ENCODE data around the gene RAB5A. TPM values are rescaled to one million over a fixed set of nuclear protein-coding genes. Genes with fewer than 3 reads are reported as not detected.
"Not testable (repeated sequence)": the region's sequence is repeated elsewhere in the genome, so short reads cannot be mapped to it uniquely, and the experiment has no call there.

Gene RAB5A
- total and polyA plus RNA-seq, 2 donors, result 35.9 to 104 TPM

DNA sequence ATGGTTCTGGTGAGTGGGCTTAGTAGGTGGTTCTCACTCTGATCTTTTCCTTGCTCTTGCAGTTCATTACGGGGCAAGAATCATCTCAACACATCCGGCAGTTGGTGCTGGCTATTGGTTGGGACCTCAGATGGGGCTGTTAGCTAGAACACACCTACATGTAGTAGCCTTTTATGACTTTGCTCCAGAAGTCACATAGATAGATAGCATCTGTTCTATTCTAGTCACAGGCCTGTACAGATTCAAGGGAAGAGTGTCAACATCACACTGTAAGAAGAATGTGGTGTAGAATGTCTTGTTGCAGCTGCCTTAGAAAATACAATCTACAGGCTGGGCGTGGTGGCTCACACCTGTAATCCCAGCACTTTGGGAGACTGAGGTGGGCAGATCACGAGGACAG is 15.1 kb downstream of the RAB5A start:
- H3K27ac ChIP-seq (ENCODE audit: low read depth), result no peak overlapping the region

DNA sequence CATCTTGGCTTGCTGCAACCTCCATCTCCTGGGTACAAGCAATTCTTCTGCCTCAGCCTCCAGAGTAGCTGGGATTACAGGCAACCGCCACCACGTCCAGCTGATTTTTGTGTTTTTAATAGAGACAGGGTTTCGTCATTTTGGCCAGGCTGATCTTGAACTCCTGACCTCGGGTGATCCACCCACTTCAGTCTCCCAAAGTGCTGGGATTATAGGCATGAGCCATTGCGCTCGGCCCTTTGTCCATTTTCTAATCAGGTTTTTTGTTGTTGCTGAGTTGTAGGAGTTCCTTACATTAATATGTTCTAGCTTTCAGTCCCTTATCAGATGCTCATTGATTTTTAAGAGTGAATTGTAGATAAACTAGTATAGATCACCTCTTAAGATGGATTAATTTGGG is 20.3 kb downstream of the RAB5A start:
- WGBS, result 88% methylated on average over 6 of the region's 6 CpGs
- no peak overlapping the region for H3K27ac ChIP-seq (ENCODE audit: low read depth)
- no peak overlapping the region for H3K4me3 ChIP-seq (ENCODE audit: low read depth, low read length)
- no peaks in the 10 kb centered on the region for H3K4me1 ChIP-seq (ENCODE audit: insufficient read depth)
- DNase-seq (ENCODE audit: extremely low spot score), result no peak
- H3K36me3 ChIP-seq (ENCODE audit: insufficient read depth), result no peaks in the 10 kb centered on the region

More for the DNA sequence above, 15.1 kb downstream of the RAB5A start:
- Histone ChIP-seq H3K4me3 (ENCODE audit: low read depth, low read length) (no peak overlapping the region), H3K4me1 (ENCODE audit: insufficient read depth) (no peaks in the 10 kb centered on the region), H3K36me3 (ENCODE audit: insufficient read depth) (no peaks in the 10 kb centered on the region)
- 92% methylated on average over 4 of the region's 4 CpGs for WGBS
- DNase-seq (ENCODE audit: extremely low spot score), result no peak

DNA sequence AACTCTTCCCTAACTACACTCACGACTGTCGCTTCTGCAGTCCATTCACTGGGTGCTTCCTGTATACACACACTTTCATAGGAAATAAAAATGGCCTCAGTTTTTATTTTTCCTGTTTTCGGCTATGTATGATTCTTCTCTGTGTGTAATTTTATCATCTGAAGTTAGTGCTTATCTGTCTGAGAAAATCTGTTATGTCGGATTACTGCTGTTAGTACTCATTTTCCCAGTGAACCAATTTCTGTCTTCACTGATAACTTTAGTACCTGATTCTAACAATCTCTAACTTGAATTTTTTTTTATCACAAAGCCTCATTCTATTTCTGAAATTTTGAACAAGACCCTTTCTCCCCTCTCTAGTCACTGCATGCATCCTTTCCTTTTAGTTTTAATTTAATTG is 20.9 kb downstream of the RAB5A start:
- Histone ChIP-seq H3K27ac (ENCODE audit: low read depth) (no peak overlapping the region), H3K36me3 (ENCODE audit: insufficient read depth) (no peaks in the 10 kb centered on the region), H3K4me3 (ENCODE audit: low read depth, low read length) (no peak overlapping the region), H3K4me1 (ENCODE audit: insufficient read depth) (no peaks in the 10 kb centered on the region)
- WGBS, result 82% methylated on average over 4 of the region's 4 CpGs
- DNase-seq (ENCODE audit: extremely low spot score), result no peak

DNA sequence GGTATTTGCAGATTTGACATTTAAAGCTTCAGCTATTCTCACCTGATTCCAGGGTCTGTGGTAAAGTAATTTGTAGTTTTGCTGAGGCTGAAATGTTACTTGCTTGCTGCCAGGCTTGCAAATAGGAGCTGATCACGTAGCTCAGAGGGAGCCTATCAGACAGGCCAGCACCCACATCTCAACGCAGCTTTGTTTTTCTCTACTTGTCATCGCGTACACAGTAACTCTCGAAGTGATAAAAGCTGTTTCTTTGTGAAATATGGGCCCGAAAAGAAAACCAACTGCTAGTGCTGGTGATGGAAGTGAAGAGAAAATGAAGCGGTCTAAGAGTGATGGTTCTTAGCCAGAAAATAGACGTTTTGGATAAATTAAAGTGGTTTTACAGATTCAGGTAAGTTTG is 23.4 kb downstream of the RAB5A start:
- no peaks in the 10 kb centered on the region for H3K4me1 ChIP-seq (ENCODE audit: insufficient read depth)
- WGBS, result 41% methylated on average over 8 of the region's 8 CpGs
- DNase-seq (ENCODE audit: extremely low spot score), result no peak
- H3K4me3 ChIP-seq (ENCODE audit: low read depth, low read length), result no peak overlapping the region
- no peak overlapping the region for H3K27ac ChIP-seq (ENCODE audit: low read depth)
- no peaks in the 10 kb centered on the region for H3K36me3 ChIP-seq (ENCODE audit: insufficient read depth)

DNA sequence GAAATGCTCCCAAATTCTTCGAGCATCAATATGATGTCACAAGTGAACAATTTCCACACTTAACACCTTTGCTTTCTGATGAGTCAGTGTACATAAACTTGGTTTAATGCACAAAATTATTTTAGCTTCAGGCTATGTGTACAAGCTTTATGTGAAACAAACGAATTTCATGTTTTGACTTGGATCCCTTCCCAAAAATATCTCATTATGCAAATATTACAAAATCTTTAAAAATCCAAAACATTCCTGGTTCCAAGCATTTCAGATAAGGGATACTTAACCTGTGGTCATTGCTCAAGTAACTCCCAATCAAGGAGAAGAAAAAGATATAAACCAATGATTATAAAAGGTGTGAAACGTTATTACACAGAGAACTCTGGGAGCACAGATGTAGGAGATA is 25.2 kb downstream of the RAB5A start:
- H3K27ac ChIP-seq (ENCODE audit: low read depth), result no peak overlapping the region
- no peak for DNase-seq (ENCODE audit: extremely low spot score)
- 61% methylated on average over 3 of the region's 3 CpGs for WGBS

DNA sequence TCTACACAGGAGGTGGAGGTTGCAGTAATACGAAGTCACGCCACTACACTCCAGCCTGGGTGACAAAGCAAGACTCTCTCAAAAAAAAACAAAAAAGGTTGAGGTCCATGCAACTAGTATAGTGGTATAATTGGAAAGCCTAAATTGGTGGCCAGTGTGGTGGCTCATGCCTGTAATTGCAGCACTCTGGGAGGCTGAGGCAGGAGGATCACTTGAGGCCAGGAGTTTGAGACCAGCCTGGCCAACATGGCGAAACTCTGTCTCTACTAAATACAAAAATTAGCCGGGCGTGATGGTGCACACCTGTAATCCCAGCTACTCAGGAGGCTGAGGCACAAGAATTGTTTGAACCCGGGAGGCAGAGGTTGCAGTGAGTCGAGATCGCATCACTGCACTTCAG is 42.0 kb downstream of the RAB5A start:
- H3K36me3 ChIP-seq (ENCODE audit: insufficient read depth); H3K4me1 ChIP-seq (ENCODE audit: insufficient read depth); DNase-seq (ENCODE audit: extremely low spot score); H3K27ac ChIP-seq (ENCODE audit: low read depth); H3K4me3 ChIP-seq (ENCODE audit: low read depth, low read length): not testable (repeated sequence)
- 96% methylated on average over 8 of the region's 8 CpGs for WGBS

More for the DNA sequence above, 25.2 kb downstream of the RAB5A start:
- Histone ChIP-seq H3K4me3 (ENCODE audit: low read depth, low read length) (no peak overlapping the region), H3K36me3 (ENCODE audit: insufficient read depth) (no peaks in the 10 kb centered on the region), H3K4me1 (ENCODE audit: insufficient read depth) (no peaks in the 10 kb centered on the region)

DNA sequence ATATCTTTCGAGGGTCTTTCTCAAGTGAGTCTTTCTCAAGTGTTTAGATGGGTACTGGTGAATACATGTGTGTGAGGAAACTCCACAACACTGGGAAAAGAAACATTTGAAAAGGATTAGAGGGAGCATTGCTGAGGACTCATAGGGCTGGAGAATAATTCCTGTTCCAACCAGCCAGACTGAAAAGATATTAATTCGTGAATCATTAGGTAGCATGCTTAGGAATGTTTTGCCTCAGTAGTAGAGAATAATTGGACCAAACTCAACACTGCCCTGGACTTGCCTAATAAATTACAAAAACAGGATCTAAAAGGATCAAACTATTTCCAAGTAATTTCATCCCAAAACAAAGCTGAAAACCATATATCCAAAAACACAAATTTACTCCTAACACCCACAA is 47.9 kb downstream of the RAB5A start:
- no peak overlapping the region for H3K4me3 ChIP-seq (ENCODE audit: low read depth, low read length)
- no peak overlapping the region for H3K27ac ChIP-seq (ENCODE audit: low read depth)
- DNase-seq (ENCODE audit: extremely low spot score), result no peak
- H3K36me3 ChIP-seq (ENCODE audit: insufficient read depth), result no peaks in the 10 kb centered on the region
- H3K4me1 ChIP-seq (ENCODE audit: insufficient read depth), result no peaks in the 10 kb centered on the region
- WGBS, result 73% methylated on average over 2 of the region's 2 CpGs

DNA sequence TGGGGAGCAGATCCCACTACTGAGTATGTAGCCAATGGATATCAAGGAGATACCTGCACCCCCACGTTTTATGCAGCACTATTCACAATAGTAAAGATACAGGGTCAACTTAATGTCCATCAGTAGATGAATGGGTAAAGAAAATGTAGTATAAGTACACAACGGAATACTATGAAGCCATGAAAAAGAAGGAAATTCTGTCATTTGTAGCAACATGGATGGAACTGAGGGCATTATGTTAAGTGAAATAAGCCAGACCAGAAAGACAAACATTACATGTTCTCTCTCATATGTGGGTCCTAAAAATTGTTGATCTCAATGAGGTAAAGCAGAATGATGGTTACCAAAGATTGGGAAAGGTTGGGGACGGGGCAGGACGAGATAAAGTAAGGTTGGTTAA is 50.6 kb downstream of the RAB5A start:
- WGBS, result 96% methylated on average over 4 of the region's 4 CpGs
- Histone ChIP-seq H3K36me3 (ENCODE audit: insufficient read depth) (no peaks in the 10 kb centered on the region), H3K4me3 (ENCODE audit: low read depth, low read length) (no peak overlapping the region)

DNA sequence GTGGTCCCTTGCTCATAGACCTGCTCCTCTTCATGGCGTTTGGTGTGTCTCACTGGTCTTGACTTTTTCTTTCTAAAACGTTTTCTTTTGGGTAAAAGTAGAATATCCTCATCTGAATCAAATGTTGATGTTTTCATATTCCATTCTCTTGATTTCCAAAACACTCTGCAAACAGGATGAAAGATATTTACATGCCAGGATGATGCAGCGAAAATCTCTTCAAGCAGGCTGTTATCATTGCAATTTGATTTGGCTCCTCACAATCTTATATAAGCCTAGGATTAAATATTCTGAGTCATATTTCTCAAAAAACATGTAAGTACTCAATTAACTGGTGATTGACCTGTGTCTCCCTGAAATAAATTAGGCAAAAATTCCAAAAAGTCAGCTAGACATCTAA is 55.0 kb downstream of the RAB5A start:
- Histone ChIP-seq H3K4me1 (ENCODE audit: insufficient read depth) (no peaks in the 10 kb centered on the region), H3K4me3 (ENCODE audit: low read depth, low read length) (no peak overlapping the region), H3K36me3 (ENCODE audit: insufficient read depth) (no peaks in the 10 kb centered on the region), H3K27ac (ENCODE audit: low read depth) (no peak overlapping the region)
- no peak for DNase-seq (ENCODE audit: extremely low spot score)
- 63% methylated on average over 3 of the region's 3 CpGs for WGBS

More for the DNA sequence above, 50.6 kb downstream of the RAB5A start:
- H3K27ac ChIP-seq (ENCODE audit: low read depth), result no peak overlapping the region
- DNase-seq (ENCODE audit: extremely low spot score), result no peak
- H3K4me1 ChIP-seq (ENCODE audit: insufficient read depth), result no peaks in the 10 kb centered on the region

DNA sequence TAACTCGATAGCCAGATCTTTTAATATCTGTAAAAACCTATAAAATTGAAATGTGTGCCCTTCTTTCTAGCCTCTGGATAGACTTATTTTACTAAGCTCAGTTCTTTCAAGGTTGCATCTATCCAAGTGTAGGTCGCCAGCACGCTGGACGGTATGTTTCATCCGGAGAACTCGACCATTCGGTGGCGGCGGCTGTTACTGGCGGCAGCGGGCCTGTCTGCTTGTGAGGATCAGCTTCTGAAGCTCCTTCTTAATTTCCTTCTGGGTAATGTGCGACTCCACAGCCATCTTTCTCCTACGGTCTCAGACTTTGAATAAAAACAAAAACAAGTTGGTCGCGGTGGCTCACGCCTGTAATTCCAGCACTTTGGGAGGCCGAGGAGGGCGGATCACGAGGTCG is 61.1 kb downstream of the RAB5A start:
- Histone ChIP-seq H3K4me3 (ENCODE audit: low read depth, low read length) (no peak overlapping the region), H3K36me3 (ENCODE audit: insufficient read depth) (no peaks in the 10 kb centered on the region), H3K27ac (ENCODE audit: low read depth) (no peak overlapping the region), H3K4me1 (ENCODE audit: insufficient read depth) (no peaks in the 10 kb centered on the region)
- 97% methylated on average over 20 of the region's 20 CpGs for WGBS
- DNase-seq (ENCODE audit: extremely low spot score), result no peak

DNA sequence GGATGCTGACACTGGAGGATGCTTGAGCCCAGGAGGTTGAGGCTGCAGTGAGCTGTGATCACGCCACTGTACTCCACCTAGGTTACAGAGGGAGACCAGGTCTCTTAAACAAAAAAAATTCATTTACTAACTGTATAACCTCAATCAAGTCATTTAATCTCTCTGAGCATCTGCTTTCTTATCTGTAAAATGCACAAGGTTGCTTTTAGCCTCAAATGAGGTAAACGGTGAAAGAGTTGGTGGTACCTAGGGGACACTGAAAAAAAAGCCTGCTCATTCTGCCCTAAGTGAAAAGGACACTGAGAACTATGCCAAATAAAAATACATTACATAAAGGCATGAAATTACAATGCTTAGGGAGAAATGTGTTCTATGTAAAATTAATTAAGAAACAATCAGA is 61.7 kb downstream of the RAB5A start:
- H3K4me1 ChIP-seq (ENCODE audit: insufficient read depth), result no peaks in the 10 kb centered on the region
- H3K27ac ChIP-seq (ENCODE audit: low read depth), result no peak overlapping the region
- no peaks in the 10 kb centered on the region for H3K36me3 ChIP-seq (ENCODE audit: insufficient read depth)
- DNase-seq (ENCODE audit: extremely low spot score), result no peak
- H3K4me3 ChIP-seq (ENCODE audit: low read depth, low read length), result no peak overlapping the region
- 76% methylated on average over 2 of the region's 2 CpGs for WGBS

DNA sequence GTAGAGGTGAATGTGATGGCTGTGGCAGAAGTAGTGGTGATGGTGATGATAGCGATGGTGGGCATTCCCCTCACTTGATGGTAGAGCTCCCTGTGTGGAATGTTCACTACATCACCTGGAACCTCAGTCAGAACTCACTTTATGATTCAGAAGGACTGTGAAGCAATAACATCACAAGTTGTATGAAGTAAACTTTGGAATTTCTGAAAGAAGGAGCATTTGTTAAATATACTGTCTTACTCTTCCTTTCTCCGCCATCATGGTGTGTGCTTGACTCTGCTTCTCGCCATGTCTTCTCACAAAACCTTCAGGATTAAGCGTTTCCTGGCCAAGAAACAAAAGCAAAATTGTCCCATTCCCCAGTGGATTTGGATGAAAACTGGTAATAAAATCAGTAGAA is 65.3 kb downstream of the RAB5A start, which contains the start of gene PP2D1:
Gene PP2D1 (minus strand): TSS at position 101 of the 400 bp plus-strand sequence. CDS start 192 bp downstream, outside the sequence.
- Histone ChIP-seq H3K4me1 (ENCODE audit: insufficient read depth) (no peaks in the 10 kb centered on the region), H3K4me3 (ENCODE audit: low read depth, low read length) (no peak within 1 kb of the TSS), H3K27ac (ENCODE audit: low read depth) (no peak within 1 kb of the TSS), H3K36me3 (ENCODE audit: insufficient read depth) (no peaks in the 10 kb centered on the region)
- DNase-seq (ENCODE audit: extremely low spot score), result no peak
- 93% methylated on average over 4 of the region's 4 CpGs for WGBS

DNA sequence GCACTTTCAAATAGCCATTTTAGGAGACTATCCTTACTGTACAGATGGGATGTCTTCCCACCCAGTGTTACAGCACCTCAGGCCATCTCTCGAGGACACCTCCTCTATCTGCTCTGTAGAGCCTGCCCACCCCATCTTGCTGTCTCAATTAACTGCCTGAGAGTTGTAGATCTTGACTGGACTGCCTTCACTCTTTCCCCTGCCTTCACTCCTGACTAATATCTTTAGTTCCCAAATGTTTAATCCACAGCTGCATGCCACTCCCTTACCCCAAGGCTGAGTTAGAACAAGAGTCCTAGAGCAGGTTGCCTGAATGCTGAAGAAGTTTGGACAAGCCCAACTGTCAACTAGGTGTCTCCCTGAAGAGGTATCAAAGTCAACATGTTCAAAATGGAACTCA is 66.5 kb downstream of the RAB5A start:
- no peaks in the 10 kb centered on the region for H3K36me3 ChIP-seq (ENCODE audit: insufficient read depth)
- no peak overlapping the region for H3K27ac ChIP-seq (ENCODE audit: low read depth)
- no peak overlapping the region for H3K4me3 ChIP-seq (ENCODE audit: low read depth, low read length)
- no peak for DNase-seq (ENCODE audit: extremely low spot score)
- H3K4me1 ChIP-seq (ENCODE audit: insufficient read depth), result no peaks in the 10 kb centered on the region
- 93% methylated on average over 1 of the region's 1 CpG for WGBS

DNA sequence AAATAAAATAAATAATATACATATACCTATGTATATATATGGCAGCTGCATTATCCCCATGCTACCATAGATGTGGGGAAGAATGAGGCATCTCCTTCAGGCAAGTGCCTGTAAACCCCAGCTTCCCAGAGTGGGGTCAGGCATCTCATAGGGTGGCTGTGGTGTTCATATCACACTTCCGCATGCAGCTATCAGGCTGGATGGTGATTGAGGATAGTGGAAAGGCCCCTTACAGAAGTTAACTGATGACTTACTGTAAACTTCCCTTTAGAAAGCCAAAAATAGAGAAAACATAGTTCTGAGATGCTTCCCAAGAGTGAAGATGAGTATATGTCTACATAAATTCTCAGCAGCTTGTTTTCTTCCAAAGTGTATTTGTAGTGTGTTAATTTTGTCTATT is 68.6 kb downstream of the RAB5A start:
- Histone ChIP-seq H3K4me1 (ENCODE audit: insufficient read depth) (no peaks in the 10 kb centered on the region), H3K4me3 (ENCODE audit: low read depth, low read length) (no peak overlapping the region), H3K36me3 (ENCODE audit: insufficient read depth) (no peaks in the 10 kb centered on the region), H3K27ac (ENCODE audit: low read depth) (no peak overlapping the region)
- DNase-seq (ENCODE audit: extremely low spot score), result no peak
- 91% methylated on average over 1 of the region's 1 CpG for WGBS

DNA sequence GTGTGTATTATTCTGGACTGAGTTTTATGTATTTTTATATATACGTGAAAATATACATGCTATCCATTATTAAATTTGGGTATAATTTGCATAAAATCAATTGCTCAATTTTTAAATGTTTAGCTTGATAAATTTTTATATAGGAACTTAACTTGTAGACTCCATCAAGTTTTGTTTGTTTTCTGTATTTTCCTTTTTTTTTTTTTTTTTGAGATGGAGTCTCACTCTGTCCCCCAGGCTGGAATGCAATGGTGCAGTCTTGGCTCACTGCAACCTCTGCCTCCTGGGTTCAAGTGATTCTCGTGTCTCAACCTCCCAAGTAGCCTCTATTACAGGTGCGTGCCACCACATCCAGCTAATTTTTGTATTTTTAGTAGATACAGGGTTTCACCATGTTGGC is 69.2 kb downstream of the RAB5A start:
- WGBS, result 93% methylated on average over 3 of the region's 3 CpGs
- not testable (repeated sequence) for H3K36me3 ChIP-seq (ENCODE audit: insufficient read depth); H3K4me3 ChIP-seq (ENCODE audit: low read depth, low read length); H3K27ac ChIP-seq (ENCODE audit: low read depth); H3K4me1 ChIP-seq (ENCODE audit: insufficient read depth); DNase-seq (ENCODE audit: extremely low spot score)
